Measurements from ENCODE around the gene NENF.
"Not testable (repeated sequence)": the region's sequence is repeated elsewhere in the genome, so short reads cannot be mapped to it uniquely, and the experiment has no call there.

The NENF gene

DNA sequence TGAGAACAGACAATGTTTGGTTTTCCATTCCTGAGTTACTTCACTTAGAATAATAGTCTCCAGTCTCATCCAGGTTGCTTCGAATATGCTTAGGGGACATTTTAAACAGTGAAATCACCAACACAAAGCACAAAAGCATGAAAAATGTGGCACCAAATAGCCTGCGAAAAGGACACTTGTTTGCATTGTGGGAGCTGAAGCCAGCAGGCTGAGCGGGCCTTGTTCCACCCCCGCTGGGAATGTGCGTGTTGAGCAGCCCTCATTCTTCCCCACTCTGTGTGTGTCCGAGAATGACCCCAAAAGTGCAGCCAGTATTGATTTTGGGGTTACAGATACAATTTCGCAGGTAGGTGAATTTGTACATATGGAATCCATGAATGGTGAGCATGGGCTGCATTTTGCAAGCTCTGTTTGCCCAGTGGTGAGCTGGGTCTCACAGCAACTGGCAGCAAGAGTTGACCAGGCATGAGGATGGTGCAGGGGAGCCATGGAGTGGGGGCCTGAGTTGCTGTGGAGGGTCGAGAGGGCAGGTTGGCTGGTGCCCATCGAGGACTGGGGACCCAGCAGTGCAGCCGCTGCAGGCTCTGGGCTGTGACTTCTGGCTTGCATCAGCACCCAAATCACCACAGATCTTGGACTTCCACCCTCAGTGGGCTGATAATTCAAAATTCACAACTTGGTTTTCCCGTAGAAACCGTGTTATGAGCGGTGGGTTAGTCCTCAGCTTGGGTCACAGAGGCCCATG is 29.4 kb downstream of the NENF start:
- FAIRE-seq = no peak

DNA sequence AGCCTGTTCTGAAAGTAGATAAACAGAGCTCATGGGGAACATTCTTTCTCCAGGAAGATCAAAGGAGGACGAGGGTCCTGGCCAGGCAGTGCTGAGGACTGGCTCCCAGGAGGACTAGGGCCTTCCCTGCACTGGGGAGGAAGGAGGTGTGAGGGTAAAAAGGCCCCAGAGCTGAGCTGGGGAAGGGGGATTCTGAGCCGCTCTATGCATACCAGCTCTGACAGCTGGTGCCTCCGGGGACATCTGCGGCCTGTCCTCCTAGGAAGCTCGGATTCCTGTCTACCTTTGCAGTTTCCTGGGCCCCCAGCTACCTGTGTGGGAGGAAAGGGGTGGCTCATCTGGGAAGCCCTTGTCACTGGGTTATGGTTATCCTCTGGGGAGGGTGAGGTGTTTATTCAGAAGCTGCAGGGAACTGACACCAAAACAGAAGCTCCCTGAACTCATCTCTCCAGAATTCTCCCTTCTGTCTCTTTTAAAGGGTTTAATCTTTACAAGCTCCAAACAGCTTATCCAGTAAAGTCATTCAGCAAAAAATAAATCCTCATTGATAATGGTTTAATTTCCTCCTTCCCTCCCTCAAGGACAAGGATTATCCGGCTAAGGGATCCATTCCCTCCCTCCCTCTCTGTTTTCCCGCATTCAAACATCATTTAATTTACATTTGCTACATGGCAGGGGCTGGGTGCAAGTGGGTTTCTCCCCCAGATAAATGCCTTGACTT is 31.0 kb downstream of the NENF start:
- no peak for FAIRE-seq

DNA sequence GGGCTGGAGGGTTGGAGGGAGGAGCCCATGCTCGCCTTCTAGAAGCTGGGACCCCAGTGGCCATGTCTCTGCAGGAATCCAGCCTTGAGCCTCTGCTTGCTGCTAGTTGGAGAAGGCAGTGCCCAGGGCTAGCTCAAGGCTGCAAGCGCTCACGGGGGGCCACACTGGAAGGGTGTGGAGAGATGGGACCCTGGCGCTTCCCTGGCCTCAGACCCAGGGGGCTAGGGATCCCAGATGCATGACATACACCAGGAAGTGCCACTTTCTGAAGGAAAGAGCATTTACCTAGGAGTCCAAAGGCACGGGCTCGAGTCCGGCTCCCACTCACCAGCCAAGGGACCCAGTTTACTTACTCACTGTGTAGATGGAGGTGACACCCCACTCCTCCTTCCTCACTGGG is 32.6 kb downstream of the NENF start:
- FAIRE-seq = no peak

DNA sequence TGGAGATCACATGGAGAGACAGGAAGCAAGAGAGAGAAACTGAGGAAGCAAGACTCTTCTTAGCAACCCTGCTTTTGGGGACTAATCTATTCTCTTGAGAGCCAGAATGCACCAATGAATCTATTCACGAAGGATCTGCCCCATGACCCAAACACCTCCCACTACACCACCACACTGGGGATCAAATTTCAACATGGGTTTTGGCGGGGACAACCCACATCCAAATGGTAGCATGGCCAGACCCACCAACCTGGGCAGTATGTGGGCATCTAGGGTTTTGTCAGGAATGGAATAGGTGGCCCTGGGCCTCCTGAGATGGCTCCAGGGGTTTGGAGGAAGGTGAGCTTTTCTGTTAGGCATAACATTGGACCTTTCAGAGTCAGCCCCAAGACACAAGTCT is 33.7 kb downstream of the NENF start:
- no peak for FAIRE-seq

DNA sequence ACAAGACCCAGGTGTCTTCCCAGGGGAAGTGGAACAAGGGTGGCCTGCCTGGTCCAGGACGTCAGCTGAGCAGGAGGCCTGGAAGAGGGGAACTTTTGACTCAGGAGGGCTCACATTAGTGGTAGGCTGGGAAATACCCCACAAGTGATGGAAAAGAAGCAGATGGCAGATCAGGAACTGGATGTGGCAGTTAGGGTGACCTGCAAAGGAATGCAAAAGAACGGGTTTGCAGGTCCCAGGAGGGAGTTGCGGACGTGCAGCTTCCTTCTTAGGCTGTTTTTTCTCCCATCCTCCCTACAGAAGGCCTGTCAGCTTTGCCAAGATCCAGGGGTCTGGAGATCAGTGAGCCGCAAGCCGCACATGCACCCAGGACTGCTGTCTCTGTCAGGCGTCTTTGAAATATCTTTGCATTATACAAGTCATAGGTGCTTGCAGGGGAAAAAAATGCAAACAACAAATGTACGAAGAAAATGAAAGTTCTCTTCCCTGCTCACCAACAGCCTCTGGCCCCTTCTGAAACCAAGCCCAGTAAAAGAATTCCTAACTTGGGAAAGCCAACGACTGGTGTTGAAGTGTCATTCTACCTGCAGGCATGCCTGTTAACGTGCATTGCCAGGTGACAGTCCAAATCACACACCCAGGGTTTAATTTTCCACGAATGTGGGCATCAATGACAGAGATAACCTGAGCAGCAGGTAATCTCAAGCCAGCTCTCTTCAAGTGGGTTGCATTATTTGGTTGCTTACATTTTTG is 34.4 kb downstream of the NENF start:
- FAIRE-seq = no peak

DNA sequence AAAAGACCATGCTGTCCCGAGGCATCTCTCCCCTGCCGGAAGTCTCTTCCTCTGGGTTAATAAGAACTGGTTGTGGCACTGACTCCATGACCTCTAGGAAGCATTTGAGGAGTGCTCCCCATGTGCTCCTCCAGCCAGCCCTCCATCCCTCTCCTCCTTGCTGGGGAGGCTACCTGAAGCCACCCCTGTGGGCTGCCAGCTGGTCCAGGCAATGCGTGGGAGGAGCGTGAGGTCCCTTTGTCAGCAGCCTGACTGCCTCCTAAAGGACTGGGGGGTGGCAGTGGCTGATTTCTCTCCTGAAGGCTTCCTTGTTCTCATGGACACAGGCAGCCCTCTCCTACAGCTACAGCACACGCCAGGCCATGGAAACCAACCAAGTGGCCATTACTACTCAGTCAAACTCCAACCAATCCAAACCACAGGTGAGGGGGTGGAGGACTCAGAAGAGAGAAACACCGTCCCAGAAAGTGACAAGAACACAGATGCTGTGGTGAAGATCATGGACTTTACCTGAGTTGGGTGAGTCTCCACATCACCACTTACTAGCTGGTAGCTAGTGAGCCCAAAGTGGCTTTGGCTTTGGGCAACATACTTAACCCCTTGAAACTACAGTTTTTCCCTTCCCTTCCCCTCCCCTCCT is 35.2 kb downstream of the NENF start:
- no peak for FAIRE-seq

DNA sequence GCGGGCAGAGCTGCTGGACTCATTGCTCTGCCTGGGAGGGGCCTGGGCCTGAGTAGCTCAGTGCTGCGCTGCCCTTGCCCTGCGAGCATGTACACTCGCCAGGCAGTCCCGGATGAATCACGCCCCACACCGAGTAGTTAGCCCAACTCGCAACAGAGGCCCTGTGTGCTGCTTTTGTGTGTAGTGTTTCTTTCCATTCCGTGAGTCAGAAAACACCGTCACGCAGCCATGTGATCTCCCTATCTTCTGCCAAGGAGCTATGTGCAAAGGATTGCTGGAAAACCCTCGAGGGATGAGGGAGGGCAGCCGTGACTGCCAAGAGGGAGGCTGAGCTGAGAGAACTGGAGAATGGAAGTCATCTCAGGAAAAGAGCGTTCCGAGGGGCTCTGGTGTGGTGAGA is 37.3 kb downstream of the NENF start:
- no peak for FAIRE-seq

DNA sequence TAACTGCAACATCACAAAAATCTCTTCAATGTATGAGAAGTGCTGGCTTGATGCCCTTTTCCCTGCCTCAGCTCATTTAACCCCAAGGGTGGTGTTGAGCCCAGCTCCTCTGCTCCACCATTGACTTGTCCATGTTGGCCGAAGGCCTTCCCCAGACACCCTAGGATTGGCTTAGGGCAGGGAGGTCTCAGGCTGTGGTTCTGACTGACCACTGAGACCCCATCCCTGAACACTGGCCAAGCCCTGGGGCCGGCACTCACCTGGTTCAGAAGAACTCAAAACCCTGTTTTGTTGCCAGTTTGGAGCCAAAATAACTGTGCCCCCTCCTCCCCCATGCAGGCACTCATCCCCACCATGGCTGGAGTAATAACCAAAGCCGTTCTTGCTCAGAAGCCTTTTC is 38.6 kb downstream of the NENF start:
- FAIRE-seq = no peak

DNA sequence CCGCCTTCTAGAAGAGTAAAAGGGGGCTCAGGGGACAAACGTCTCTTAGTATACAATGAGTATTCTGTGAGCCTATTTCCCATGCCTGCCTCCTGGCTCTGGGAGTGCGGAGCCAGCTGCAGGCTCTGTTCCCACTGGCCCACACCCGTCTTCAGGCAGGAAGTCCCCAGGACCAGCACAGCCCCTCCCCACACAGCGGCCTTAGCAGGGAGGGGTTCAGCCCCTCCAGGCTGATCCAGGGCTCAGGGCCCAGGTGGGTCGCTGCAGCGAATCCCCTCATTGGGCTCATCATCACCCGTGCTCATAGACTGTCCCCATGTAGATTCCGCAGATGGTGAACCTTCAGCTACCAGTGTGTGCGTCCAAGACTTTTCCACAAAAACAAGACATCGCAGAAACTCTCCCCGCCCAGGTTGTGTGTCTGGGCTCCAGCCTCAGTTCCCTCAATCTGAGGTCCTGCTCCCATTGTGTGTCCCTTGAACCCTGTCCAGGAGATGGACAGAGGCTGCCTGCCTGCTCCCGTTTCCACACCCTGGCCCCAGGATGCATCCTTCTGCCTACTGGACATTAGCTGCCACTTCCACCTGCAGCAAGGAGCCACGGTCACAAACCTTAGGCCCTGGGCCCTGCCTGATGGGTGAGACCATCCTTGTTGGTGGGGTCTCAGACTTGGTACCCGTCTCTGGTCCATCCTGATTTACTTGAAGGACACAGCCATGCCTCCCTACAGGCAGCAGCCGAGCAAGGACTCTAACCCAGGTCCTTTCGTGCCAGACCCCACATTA is 39.4 kb downstream of the NENF start:
- FAIRE-seq = no peak

DNA sequence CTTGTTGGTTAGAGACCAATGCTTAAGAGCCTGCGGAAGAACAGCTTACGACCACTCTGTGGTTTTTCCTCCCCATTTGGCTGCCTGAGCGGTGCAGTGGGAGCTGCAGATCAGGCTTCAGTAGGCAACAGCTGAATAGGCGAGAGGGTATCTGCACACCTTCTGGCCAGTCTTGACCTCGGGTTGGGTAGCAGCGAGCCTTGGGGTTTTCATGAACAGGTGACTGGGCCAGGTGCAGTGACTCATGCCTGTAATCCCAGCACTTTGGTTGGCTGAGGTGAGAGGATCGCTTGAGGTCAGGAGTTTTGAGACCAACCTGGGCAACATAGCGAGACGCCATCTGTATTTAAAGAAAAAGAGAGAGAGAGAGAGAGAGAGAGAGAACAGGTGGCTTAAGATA is 41.0 kb downstream of the NENF start:
- no peak for FAIRE-seq

DNA sequence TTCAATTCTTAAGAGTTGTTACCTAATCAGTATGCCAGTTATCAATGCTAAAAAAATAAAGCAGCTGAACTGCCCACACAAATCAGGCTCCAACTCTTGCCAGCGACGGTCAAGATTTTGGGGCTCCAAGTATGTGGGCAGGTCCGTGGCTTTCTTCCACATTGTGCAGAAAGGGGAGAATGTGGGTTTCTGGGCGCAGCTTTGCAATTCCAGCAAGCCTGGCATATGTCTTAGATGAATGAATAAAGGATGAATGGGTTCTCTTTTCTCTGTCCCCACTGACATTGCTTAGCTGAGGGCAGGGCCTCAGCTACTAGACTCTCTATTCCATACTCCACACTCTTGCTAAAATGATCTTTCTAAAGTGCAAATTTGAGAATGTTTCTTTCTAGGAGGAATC is 42.4 kb downstream of the NENF start:
- no peak for FAIRE-seq

DNA sequence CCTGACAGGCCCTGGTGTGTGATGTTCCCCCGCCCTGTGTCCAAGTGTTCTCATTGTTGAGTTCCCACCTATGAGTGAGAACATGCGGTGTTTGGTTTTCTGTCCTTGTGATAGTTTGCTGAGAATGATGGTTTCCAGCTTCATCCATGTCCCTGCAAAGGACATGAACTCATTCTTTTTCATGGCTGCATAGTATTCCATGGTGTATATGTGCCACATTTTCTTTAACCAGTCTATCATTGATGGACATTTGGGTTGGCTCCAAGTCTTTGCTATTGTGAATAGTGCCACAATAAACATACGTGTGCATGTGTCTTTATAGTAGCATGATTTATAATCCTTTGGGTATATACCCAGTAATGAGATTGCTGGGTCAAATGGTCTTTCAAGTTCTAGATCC is 43.1 kb downstream of the NENF start:
- FAIRE-seq = not testable (repeated sequence)

DNA sequence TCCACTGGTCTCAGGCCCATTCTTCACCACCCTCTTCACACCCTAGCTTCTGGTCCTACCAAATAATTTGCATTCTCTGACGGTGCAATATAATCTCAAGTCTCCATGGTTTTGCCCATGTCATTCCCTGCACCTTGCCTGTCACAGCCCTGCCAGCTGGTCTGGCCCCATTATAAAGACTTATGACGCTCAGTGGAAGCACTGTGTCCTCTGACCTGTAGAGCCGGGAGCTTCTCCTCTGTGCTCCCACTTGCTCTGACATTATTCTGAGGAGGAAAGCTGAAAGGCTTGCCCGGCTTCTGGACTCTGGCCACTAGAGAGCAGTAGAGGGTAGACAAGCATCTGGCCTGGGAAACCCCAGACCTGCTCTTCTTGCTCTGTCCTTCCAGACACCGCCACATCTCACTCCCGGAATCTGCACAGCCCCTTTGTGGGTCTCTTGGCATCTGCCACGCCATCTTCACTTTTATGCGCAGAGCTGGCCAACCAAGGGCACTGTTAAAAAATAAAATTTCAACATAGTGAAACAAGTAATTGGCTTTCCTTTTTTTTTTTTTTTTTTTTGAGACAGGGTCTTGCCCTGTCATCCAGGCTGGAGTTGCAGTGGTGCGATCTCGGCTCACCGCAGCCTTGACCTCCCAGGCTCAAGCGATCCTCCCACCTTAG is 44.4 kb downstream of the NENF start:
- FAIRE-seq = peak; percentile 94

DNA sequence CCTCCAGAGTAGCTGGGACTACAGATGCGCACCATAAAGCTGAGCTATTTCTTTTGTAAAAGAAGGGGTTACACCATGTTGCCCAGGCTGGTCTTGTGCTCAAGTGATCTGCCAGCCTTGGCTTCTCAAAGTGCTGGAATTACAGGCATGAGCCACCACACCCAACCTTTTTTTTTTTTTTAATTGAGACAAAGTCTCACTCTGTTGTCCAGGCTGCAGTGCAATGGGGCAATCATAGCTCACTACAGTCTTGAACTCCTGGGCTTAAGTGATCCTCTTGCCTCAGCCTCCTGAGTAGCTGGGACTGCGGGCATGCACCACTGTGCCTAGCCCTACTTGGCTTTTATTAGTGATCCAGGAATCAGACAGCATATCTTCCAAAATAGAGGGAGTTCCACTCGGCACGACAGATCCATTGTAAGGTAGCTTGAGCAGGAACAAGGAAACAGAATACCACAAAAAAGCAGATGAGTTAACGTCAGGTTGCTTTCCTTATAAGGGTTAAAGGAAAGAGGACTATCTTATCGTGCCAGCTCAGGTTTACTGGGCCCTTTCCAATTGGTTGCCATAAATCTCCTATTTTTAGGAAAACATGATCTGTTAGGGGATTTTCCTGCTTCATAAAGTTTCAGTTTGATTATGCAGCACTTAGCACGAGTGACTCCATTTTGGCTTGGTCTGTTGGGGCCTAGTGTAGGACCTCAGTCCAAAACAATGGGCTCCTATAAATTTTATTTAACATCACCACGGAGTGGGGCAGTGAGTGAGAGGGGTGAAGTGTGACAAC is 45.2 kb downstream of the NENF start:
- no peak for FAIRE-seq

DNA sequence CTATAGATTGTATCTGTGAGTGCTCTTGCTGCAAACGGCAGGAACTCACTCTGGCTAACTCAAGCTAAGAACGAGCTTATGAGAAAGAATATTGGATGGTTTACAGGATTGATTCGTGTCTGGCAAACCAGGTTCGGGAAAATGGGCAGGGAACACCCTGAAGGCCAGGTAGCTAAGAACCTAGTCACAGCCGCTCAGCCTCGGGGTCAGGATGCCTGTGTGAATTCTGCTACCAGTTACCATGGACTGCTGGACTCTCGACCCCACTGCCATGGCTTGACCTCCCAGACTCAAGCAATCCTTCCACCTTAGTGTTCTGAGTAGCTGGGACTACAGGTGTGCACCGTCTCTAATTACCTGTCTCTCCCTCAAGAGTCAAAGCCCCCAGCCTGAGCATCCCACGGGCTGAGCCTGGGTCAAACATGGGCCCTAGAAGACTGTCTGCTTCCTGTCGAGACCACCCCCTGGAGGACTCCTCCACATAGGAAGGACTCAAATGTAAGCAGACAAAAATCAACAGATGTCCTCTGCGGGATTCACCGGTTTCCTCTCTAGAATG is 45.8 kb downstream of the NENF start:
- FAIRE-seq = no peak

DNA sequence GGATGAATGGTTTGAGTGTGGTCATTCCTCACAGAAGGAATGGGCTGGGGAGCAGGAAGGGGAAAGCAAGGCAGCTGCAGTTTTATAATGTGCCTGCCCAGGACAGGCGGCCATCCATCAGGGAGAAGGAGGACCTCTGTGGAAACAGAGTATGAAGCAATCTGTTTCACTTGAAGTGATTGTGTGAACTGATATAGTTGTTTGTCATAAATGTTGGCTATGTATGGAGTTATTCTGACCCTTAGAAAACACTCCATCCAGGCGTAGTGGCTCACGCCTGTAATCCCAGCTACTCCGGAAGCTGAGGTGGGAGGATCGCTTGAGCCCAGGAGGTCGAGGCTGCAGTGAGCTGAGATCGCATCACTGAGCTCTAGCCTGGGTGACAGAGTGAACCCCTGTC is 46.5 kb downstream of the NENF start:
- no peak for FAIRE-seq

DNA sequence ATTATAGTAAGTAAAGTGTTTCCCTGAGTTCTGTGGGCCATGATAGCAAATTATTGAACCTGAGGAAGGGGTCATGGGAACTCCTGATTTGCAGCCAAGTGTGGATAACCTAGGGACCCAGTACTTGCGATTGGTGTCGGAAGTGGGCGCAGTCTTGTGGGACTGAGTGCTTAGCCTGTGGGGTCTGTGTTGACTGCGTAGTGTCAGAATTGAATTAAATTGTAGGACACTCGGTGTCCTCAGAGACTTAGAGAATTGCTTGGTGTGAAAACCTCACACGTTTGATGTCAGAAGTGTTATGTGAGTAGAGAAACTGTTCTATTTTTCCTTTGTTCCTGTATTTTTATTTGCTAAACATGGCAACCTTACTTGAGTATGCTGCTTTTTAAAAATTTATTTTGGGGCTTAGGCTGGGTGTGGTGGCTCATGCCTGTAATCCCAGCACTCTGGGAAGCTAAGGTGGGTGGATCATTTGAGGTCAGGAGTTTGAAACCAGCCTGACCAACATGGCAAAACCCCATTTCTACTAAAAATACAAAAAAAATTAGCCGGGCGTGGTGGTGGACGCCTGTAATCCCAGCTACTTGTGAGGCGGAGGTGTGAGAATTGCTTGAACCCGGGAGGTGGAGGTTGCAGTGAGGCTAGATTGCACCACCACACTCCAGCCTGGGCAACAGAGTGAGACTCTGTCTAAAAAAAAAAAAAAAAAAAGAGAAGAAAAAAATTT is 48.2 kb downstream of the NENF start:
- FAIRE-seq = not testable (repeated sequence)

DNA sequence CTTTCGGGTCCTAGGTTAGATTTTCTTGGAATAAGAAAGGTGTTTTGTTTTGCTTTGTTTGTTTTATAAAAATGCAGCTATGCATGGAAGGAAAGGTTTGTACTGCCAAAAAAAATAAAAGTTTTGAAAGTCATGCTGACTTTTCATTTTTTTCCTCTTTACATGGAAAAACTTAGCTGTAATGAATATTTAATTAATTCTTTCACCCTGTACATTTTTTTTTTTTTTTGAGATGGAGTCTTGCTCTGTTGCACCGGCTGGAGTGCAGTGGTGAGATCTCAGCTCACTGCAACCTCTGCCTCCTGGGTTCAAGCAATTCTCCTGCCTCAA is 48.7 kb downstream of the NENF start:
- no peak for FAIRE-seq

DNA sequence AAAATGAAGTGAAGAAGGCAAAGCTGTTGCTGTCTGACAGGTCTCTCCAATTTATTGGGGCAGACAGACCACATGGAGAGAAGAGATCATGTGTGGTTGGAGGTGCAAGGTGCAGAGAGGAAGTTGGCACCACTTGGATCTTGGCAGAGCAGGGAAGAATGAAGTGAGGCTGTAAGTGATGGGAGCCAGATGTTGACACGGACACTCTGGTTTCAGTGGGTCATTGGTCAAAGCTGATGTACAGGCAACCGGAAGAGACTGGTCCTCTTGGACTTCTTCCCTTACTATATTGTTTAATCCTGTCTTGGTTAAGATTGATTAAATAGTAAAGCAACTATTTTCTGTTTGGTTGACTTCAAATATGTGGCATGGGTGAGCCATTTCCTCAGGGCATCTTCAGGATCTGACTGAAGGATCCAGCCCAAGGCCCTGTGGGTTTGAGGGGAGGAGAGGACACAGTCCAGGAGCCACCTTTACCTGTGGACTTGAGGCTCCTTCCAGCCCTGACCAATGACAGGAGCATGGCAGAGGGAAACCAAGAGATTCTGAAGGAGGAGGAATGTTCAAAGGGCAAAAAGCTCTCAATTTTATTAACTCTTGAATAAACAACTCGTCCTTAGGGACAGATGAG is 49.4 kb downstream of the NENF start:
- no peak for FAIRE-seq
